ENCODE results near the gene SLC1A7.

DNA sequence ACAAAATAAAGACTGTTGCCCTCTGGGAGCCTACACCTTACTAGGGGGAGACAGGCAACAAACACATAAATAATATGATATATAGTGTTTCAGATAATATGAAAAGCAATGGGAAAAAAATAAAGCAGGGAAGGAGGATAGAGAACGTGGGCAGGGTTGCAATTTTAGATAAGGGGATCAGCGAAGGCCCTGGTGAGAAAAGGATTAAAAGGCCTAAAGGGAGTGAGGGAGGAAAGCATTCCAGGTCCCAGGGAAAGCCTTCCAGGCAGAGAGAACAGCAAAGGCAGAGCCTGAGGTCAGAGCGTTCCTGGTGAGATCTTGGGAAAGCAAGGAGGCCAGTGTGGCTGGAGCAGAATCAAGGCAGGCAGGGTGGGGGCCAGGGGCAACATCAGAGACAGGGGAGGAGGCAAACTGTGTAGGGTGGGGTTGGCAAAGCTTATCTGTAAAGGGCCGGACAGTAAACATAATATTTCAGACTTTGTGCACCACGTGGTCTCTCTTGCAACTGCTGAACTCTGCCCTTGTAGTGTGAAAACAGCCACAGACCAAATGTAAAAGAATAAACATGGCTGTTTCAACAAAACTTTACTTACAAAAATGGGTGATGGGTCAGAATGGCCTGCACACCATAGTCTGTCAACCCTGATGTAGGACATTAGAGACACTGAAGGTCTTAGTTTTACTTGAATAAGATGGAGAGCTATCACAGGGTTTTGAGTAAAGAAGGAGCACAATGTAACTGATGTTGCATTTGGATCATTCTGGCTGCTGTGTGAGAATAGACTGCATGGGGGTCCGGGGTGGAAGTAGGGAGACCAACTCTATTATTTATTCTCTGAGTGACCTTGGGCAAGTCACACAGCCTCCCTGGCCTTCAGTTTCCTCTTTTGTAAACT lies 40.9 kb upstream of the SLC1A7 start:
- TF ChIP-seq, protein P1, sequence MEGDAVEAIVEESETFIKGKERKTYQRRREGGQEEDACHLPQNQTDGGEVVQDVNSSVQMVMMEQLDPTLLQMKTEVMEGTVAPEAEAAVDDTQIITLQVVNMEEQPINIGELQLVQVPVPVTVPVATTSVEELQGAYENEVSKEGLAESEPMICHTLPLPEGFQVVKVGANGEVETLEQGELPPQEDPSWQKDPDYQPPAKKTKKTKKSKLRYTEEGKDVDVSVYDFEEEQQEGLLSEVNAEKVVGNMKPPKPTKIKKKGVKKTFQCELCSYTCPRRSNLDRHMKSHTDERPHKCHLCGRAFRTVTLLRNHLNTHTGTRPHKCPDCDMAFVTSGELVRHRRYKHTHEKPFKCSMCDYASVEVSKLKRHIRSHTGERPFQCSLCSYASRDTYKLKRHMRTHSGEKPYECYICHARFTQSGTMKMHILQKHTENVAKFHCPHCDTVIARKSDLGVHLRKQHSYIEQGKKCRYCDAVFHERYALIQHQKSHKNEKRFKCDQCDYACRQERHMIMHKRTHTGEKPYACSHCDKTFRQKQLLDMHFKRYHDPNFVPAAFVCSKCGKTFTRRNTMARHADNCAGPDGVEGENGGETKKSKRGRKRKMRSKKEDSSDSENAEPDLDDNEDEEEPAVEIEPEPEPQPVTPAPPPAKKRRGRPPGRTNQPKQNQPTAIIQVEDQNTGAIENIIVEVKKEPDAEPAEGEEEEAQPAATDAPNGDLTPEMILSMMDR (IDR thresholded peaks at IDR 0.05; ENCODE audit: insufficient read depth, low read length, poor library complexity, severe bottlenecking), result no peak
- TF ChIP-seq EZH2phosphoT487 (conservative IDR thresholded peaks at IDR 0.05; ENCODE audit: low read length), result no peak
